HG03460 (cell line): ENCODE results near the gene FUZ.

Experiments
- ATAC-seq: cut with Tn5 transposase; IDR thresholded peaks from one replicate; pipeline ENCODE4 v1.9.1; 2021; ENCODE audit not compliant: unreplicated experiment

FUZ gene

DNA sequence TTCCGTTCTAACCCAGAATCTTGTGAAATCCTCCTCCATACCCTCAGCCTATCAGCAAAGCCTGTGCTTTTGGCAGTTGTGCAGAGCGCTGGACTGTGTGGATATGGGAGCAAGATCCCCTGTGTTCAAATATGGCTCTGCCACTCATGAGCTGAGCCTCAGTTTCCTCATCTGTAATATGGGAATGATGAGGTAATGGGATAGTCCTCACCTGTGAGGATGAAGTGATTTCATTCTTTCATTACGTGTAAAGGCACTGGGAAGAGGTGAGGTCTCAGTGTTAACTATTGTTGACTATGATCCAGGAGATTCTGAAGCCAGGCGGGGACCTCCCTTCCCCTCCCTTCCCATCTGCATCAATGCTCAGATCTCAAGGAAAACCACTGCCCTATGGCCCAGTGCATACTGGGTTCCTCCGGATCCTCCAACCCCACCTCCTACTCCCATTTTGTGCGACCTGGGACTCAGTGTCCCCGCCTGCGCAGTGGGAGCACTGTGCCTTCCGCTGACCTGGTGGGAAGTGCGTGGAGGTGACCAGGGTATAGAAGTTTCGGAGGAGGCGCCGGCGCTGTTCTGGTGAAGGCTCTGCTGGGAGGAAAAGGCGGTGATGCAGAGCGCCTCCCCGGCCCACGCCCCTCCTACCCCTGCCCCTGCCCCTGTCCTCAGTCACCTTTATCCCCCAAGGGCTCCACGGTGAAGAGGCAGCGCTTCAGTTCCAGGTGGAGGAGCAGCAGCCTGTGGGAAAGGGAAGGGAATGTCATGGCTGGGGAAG is 5.0 kb downstream of the FUZ start:
- ATAC-seq = no peak

DNA sequence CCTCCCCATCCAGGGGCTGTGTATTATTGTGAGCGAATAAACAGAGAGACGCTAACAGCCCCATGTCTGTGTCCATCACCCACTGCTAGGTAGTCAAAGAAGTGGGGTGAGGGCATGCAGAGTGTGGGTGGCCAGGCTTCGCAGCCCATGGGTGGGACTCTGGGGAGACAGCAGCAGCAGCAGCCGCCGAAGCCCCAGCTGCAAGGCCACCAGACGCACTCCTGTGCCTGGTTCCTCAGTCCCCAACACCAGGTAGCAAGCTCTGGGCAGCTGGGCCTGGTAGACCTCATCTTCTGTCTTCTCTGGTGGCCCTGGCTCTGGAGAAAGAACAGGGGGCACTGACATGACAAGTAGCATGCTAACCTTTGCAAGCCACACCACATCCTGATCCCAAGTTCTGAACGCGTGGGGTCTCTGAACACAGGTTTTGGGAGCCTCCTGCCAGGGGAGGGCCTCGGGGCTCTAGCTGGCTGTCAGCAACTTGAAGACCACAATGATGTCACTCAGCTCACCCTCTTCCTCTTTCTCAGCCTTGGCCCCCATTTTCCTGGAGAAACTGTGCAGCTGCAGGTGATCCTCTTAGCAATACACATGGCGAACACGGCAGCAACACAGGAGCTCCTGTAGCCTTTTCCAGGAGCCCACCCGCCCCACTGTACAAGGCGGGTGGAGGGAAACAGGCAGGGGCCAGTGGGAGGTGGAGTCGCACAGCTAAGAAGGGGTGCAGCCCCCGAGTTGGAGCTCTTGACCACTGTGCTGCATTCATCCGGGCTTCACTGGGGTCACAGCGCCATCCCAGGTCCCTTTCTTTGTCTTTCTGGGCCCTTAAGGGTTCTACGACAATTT is 5.8 kb downstream of the FUZ start:
- no peak for ATAC-seq

DNA sequence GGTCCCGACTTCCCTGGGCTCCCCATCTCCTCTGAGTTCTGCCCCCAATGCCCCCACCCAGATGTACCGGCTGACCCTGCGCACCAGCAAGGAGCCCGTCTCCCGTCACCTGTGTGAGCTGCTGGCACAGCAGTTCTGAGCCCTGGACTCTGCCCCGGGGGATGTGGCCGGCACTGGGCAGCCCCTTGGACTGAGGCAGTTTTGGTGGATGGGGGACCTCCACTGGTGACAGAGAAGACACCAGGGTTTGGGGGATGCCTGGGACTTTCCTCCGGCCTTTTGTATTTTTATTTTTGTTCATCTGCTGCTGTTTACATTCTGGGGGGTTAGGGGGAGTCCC is 6.5 kb downstream of the FUZ start:
- ATAC-seq = no peak

DNA sequence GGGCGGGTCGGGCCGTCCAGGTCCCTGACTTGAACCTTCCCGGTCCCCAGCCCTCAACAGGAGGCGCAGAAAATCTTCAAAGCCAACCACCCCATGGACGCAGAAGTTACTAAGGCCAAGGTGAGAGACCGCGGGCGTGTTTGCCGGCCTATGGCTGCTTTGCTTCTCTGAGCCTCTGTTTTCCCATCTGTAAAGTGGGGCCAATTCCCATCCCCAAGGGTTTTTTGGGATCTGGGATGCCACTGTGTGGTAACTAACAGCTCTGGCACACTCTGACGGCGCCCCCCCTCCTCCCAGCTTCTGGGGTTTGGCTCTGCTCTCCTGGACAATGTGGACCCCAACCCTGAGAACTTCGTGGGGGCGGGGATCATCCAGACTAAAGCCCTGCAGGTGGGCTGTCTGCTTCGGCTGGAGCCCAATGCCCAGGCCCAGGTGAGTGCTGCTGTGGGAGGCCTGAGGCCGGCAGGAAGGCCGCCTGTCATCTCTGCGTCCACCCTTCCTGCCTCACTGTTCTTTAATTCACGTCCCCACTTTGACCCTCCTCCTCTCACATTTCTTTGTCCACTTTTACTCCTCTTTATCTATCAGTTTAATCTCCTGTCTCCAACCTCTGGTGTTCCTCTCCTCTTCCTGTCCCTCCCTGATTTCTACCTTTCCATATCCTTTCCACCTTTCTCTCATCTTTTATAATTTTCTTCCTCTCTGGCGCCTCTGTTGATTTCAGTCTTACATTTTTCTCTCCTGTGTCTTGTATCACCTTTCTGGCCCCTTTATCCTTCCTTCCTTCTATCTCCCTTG is 7.1 kb downstream of the FUZ start:
- ATAC-seq = no peak

DNA sequence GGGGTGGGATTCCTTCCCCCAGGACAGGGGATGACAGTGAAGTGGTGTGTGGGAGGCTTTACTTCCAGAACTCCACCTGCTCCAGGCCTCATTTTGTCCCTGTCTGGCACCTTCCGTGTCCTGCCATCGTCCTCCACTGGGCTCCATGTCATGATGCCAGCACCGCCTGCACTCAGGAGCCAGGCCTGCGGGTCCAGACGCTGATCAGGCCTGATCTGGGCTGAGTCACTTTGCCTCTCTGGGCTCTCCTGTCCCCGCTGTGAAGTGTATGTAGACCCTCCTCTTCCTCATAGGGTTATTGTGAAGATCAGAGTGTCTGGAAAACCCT is 9.6 kb downstream of the FUZ start:
- no peak for ATAC-seq

DNA sequence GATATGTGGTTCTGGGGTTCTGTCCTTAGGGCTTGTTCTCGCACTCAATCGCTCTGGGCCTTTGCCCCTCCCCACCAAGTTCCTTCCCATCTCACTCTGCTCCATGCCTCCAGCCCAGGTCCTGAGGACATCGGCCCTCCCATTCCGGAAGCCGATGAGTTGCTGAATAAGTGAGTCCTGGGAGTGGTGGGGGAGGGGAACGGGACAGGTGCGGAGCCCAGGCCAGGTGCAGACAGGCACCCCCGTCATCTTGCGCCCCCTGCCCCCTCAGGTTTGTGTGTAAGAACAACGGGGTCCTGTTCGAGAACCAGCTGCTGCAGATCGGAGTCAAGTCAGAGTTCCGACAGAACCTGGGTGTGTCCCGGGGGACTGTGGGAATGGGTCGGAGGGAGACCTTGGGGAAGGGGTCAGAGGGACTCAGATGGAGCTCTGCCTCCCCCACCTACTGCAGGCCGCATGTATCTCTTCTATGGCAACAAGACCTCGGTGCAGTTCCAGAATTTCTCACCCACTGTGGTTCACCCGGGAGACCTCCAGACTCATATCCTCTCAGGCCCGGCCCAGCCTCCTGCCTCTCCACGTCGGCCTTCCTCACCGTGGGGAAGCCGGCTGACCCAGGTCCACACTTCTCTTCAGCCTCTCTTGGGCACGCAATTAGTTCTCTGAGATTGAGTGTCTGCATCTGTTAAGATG is 10.1 kb downstream of the FUZ start:
- no peak for ATAC-seq

DNA sequence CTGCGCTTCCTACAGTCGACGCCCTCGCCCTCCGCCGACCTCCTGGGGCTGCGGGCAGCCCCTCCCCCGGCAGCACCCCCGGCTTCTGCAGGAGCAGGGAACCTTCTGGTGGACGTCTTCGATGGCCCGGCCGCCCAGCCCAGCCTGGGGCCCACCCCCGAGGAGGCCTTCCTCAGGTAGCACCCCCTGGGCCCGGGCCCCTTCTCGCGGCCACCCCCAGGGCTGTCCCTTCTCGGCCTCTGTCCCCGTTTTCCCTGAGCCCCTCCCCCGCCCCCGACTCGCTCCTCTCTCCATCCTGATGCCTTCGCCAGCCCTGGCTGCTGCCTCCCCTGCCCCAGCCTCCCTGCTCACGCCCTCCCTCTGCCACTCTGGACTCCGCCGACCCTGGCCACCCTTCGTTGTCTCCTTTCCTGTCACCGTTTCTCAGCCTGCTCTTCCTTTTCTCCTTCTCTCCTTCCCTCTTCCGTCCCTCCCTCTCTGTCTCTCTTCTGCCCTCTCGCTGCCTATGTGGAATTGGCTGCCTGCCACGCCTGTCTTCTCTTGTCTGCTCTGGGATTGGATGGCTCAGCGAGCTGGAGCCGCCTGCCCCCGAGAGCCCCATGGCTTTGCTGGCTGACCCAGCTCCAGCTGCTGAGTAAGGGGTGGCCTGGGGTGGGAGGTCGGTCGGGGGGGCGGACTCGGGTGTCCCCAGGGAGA is 11.0 kb downstream of the FUZ start:
- no peak for ATAC-seq

DNA sequence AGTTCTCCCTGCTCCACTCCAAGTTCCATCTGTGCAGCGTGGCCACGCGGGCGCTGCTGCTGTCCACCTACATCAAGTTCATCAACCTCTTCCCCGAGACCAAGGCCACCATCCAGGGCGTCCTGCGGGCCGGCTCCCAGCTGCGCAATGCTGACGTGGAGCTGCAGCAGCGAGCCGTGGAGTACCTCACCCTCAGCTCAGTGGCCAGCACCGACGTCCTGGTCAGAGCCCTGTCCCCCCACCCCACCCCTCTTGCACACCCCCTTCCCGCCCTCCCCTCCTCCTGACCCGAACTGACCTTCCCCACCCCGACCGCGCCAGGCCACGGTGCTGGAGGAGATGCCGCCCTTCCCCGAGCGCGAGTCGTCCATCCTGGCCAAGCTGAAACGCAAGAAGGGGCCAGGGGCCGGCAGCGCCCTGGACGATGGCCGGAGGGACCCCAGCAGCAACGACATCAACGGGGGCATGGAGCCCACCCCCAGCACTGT is 11.6 kb downstream of the FUZ start:
- no peak for ATAC-seq

DNA sequence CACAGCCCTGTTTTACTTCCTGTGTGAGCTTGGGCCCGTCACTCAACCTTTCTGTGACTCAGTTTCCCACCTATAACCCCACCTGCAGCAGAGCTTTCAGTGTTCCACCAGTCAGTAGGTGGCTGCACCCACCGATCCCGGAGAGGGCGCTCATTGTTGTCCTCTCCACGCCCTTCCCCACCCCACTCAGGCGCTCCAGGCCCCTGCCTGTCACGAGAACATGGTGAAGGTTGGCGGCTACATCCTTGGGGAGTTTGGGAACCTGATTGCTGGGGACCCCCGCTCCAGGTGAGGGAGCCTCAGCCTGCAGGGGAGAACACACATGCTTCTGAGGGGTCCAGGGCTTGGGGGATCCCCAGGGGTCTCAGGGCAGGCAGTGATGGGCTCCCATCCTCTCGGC is 12.3 kb downstream of the FUZ start:
- ATAC-seq = no peak

DNA sequence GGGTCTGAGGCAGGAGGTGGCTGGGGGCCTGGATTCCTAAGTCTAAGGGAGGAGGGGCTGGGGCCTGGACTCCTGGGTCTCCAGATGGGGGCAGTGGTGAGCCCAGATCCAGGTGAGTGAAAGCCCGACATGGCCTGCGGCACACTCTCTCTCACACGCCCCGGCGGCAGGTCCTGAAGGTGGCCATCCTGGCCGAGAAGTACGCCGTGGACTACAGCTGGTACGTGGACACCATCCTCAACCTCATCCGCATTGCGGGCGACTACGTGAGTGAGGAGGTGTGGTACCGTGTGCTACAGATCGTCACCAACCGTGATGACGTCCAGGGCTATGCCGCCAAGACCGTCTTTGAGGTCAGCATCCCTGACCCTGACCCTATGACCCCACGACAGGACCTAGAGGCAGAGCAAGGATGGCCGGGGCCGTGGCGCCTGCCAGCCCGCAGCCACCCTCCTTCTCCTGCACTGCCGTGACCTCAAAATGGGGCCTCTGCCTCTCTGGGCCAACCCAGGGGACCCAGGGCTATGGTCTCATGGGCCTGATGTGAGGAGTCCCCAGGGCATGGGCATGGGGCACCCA is 13.2 kb downstream of the FUZ start:
- ATAC-seq = no peak

DNA sequence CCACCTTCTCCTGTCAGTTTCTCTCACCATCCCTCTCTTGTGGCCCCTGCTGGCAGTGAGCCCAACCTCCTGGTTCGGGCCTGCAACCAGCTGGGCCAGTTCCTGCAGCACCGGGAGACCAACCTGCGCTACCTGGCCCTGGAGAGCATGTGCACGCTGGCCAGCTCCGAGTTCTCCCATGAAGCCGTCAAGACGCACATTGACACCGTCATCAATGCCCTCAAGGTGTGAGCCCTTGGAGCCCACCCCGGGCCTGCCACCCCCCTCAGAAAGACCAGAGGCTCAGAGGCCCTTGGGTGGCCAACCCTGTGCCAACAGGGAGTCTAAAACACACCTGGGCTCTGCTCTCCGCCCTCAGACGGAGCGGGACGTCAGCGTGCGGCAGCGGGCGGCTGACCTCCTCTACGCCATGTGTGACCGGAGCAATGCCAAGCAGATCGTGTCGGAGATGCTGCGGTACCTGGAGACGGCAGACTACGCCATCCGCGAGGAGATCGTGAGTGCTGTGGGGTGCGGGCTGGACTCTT is 13.8 kb downstream of the FUZ start:
- no peak for ATAC-seq

DNA sequence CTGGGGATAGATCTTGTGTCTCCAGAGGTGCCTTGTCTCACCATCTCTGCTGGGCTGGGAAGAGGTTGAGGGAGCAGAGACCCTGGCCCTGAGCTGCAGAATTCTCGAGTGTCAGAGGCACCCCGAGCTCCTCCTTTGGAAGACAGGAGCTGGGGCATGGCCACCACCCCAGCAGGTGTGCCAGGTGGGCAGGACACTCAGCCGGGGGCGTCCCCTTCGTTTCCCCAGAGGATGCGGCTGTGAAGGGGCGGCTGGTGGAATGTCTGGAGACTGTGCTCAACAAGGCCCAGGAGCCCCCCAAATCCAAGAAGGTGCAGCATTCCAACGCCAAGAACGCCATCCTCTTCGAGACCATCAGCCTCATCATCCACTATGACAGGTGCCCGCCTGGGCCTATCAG is 14.5 kb downstream of the FUZ start:
- no peak for ATAC-seq

DNA sequence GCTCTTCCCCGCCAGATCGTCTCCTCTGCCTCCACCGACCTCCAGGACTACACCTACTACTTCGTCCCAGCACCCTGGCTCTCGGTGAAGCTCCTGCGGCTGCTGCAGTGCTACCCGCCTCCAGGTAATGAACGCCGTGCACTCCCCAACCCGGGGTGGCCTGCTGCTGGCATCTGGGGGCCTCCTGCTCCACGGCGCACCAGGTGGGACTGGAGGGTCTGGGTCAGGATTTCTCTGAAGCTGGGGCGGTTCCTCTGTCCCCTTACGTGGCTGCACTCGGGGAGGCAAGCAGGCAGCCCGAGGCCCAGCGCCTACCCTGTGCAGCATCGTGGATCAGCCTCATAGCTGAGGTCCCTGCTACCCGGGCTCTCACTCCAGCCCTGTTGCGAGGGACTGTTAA is 17.5 kb downstream of the FUZ start:
- no peak for ATAC-seq

DNA sequence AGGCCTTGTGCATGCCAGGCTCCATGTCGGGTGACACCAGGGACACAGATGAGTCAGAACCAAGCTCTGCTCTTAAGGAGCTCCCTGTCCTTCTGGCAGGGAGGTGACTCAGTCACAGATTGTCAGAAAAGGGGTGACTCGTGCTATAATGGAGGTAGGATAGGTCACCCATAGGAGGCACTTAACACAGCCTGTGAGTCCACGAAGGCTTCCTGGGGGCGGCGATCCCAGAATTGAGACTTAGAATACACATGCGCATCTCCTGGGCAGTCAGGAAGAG is 19.6 kb downstream of the FUZ start:
- no peak for ATAC-seq

DNA sequence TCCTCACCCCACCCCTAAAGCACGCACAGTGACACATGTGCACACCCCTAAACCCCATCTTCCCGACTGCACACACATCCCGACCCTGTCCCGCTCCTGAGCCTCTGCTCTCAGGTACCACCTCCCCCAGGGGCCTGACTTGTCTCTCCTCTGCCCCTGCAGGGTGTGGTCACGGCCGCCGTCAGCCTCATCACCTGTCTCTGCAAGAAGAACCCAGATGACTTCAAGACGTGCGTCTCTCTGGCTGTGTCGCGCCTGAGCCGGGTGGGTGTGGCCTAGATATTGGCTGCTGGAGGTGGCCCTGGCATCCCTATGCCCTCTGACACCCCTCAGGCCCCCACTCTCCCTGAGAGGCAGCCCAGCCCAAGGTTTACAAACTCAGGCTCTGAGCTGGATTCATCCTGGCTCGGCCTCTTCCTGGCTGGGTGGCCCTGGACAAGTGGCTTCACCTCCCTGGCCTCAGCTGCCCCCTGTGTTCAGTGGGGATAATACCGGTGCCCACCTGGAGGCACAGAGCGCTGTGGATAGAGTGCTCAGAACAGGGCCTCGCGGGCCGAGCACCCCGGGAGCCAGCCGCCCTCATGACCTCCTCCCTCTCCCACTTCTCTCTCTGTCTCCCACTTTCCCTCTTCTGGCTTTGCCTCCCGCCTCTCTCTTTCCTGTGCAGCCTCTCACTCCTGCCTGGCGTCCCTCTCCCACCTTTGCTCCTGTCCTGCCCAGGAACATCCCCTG is 20.1 kb downstream of the FUZ start:
- ATAC-seq = no peak

DNA sequence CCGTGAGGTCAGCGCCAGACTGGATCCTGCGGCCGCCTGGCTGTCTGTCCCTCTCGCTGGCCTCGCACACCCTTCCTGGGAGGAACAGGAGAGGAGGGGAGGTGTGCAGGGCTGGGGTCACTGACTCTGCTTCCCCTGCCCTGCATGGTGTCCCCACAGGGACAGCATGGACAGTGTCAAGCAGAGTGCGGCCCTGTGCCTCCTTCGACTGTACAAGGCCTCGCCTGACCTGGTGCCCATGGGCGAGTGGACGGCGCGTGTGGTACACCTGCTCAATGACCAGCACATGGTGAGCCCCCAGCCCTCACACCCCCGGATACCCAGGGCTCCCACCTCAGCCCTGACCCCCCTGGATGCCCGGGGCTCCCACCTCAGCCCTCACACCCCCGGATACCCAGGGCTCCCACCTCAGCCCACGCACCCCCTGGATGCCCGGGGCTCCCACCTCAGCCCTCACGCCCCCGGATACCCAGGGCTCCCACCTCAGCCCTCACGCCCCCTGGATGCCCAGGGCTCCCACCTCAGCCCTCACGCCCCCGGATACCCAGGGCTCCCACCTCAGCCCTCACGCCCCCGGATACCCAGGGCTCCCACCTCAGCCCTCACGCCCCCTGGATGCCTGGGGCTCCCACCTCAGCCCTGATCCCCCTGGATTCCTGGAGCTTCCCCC is 21.2 kb downstream of the FUZ start:
- no peak for ATAC-seq

DNA sequence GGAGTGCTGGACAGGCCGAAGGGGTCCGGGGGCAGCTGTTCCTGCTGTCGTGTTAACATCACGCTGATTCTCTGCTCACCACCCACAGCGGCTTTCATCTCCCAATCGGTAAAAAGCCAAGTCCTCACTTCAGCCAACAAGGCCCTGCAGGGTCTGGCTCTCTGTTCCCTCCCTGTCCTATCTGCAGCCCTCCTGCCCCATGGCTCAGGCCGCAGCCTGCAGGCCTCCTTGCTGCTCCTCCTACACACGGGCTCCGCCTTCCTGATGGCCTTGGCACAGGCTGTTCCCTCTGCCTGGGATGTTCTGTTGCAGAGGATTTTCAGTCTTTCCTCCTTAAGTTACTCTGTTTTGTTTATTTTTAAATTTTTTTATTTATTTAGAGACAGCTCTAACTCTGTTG is 22.2 kb downstream of the FUZ start:
- ATAC-seq = no peak

DNA sequence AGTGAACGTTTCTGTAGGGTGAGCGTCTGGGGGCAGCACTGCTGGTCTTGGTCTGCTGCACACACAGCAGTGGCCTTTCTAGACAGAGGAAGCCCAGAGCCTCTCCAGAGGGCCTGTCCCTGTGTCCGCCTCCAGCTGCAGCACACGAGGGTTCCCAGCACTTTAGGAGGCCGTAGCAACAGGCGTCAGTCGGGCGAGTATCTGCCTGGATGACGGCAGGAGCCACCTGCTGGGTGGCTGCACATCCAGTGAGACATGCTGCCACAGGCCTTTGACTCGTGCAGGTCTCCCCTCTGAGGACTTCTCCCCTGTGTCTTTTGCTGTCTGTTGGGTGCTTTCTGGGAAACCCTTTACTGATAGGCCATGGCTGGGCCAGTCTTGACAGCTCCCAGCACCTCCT is 24.2 kb downstream of the FUZ start:
- no peak for ATAC-seq

DNA sequence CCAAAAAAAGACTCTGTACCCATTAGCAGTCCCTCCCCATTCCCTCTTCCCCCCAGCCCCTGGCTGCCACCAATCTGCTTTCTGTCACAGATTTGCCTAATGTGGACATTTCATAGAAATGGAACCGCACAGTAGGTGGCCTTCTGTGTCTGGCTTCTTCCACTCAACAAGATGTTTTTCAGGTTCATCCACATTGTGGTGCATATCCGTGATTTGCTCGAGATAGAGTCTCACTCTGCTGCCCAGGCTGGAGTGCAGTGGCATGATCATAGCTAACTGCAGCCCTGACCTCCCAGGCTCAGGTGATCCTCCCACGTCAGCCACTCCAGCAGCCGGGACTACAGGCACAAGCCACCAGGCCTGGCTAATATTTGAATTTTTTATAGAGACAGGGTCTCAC is 25.3 kb downstream of the FUZ start:
- no peak for ATAC-seq
